GM12872 (cell line): ENCODE measurements around the gene GLI3.

Experiments used
- TF ChIP-seq, protein P1 (sequence below): IDR thresholded peaks from 3 replicates; pipeline ENCODE4 v1.5.1; 2011; ENCODE audit warnings: low read depth, mild to moderate bottlenecking, low read length, moderate library complexity; ENCODE audit not compliant: insufficient read depth

GLI3 gene

DNA sequence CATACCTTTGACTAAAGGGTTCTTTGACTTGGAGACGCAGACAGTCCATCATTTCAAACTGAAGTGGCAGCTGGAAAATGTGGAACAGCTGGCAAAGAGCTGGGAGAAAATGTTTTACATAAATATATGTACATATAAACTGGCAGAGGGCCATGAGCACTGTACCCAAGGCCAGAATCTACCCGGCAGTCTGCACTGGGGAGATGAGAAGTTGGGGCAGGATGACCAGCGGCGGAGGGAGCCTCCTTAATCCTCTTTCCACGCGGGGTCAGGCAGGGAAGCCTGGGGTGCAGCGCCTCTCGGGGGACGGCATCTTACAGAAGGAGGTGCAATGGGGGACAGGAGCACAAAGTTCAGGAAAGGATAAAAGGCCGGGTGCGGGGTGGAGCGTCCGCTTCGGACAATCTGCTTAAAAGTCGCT, 1.3 kb downstream of the GLI3 start:
- TF ChIP-seq, protein P1, sequence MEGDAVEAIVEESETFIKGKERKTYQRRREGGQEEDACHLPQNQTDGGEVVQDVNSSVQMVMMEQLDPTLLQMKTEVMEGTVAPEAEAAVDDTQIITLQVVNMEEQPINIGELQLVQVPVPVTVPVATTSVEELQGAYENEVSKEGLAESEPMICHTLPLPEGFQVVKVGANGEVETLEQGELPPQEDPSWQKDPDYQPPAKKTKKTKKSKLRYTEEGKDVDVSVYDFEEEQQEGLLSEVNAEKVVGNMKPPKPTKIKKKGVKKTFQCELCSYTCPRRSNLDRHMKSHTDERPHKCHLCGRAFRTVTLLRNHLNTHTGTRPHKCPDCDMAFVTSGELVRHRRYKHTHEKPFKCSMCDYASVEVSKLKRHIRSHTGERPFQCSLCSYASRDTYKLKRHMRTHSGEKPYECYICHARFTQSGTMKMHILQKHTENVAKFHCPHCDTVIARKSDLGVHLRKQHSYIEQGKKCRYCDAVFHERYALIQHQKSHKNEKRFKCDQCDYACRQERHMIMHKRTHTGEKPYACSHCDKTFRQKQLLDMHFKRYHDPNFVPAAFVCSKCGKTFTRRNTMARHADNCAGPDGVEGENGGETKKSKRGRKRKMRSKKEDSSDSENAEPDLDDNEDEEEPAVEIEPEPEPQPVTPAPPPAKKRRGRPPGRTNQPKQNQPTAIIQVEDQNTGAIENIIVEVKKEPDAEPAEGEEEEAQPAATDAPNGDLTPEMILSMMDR = no peak

DNA sequence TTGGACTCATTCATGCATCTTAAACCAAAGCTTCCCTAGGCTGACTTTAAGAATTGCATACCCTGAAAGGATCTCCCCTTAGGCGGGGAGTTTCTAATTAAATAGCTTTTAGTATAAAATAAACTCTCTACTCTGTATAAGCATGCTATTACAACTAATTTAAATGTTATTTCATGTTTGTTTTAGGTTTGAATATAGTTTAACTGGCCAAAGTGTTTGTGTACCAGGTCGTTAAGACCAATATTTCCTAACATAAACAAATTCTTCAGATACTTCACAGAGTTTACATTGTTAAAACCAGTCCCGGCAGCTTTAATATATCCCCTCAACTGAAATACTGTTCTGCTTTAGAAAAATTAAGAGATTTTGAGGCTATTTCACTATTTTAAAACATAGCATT, 2.3 kb downstream of the GLI3 start:
- TF ChIP-seq, protein P1 = no peak

DNA sequence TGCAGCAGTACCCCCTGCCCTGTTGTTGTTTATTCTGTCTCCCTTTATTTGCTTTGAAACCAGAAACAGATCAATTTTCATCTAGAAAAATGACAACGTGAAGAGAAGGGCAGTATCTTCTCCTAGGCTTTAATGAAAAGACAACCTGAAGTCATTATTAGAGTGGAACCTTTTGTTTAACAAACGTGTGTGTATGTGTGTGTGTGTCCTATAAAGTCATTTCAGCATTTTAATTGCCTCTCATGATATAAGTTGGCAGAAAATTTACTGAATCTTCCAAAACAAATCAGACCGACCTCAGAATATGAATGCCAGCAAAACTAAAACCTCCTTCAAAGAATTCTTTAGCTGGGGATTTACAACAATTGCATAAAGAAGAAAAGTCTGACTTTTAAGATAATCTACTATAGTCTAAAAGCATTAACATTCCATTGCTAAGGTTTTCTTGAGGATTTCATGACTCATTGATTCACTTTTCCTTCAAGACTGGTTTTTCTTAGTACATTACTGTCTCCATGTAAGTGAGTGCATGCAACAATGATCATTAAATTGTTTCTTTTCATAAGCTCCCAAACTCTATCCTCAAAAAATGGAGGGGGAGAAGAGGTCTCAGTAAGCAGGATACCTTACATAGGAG, 3.2 kb downstream of the GLI3 start:
- TF ChIP-seq, protein P1 = no peak

DNA sequence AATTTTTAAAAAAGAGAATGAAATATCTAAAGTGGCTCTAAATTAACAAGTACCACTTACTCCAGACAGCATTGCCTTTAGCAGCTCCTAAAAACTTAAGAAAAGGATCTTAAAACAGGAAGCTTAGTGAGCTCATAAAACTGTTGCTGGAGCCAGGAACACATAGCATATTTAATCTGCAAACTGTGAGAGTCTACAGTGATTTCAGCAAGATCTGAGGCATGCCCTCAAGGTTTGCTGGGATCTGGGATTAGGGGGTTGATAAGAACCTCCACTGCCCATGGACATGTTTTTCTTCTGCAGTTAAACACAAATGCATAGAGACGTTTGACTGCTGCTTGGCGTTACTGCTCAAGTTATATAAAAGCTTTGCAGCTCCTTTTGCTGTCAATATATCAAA, 3.8 kb downstream of the GLI3 start:
- TF ChIP-seq, protein P1 = no peak

DNA sequence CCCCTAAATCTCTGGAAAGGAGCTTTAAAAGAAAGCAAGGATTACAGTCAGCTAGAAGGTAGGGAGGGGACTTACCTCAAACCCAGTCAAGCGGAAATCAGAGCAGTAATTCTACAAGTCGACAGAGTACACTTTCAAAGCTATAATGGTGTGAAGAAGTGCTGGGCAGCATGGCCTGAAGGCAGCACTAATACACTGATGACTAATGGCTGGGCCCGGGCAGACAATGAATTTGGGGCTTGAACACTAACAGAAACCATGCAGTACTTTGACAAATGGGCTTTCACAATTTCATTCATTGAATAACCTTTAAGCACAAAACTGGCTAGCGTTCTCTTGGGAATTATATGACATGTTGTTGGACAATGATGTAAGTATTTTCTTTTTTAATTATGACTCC, 4.7 kb downstream of the GLI3 start:
- TF ChIP-seq, protein P1 = no peak

DNA sequence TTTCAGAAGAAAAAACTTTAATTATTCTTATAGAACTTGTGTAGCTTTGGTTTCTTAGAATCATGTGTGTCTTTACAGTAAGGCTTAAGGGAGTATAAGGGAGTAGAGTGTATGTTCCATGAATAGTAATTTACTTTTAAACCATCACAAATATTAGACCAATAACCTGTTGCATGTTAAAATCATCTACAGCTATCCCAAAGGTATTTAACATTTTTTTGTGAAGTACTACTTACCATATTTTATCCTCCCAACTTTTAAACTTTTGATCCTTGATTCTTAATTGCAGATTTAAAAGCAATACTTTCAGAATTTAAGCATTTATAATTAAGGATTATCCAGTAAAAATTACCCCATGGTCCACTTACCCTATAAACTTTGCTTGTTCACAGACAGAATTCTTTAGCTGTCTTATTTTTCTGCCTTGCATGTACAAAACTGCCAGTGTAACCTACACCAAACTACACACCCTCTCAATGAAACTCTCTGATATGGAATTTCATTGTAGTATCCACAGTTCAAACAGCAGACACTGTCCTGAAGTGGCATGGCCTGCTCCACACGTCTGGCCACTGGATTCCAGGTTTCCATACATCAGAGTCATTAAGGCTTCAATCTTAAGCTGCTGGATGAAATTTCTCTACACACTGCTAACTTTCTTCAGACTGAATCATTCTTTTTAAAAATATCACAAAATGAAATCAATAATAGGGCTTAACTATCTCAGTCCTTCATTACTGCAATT, 5.8 kb downstream of the GLI3 start:
- TF ChIP-seq, protein P1 = no peak

DNA sequence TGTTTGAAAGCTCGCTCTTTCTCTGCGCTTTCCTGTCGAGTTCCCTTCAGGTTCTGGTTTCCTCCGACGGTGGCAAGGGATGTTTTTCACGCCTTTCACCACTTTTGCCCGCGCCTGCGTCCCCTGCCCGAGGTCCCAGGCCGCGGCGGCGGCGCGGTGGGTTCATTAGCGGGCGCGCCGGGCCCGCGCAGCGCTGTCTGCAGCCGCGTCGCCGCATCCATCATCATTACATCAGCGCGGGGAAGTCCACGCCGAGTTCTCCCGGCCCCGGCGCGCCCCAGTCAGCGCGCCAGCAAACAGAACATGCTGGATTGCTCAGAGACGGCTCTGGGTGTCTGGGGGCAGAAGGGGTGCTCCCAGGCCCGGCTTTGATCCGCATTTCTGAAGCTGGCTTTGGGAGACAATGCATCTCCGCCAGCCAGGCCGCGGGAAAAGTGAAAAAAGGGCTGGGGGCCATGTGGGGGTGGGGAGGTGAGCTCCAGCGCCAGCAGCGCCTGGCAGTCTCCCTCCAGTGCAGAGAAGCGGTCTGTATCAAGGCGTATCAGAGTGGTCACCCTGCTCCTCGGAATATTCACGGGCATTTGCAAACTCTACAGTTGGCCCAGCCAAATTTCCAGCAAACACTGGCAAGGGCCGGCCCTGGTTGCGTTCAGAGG, 8.9 kb downstream of the GLI3 start:
- TF ChIP-seq, protein P1 = no peak
